HEK293 (cell line): Measurements from ENCODE around the gene NPIPA7.
"Not testable (repeated sequence)": the region's sequence is repeated elsewhere in the genome, so short reads cannot be mapped to it uniquely, and the experiment has no call there.

Source experiments
- CTCF ChIP-seq: fragments of 450-650 bp; formaldehyde crosslinking; IDR thresholded peaks from 2 replicates; pipeline ENCODE4 v1.5.1; 2016; ENCODE audit warnings: missing biosample characterization, missing genetic modification characterization
- KLF16 ChIP-seq: fragments of 450-650 bp; formaldehyde crosslinking; IDR thresholded peaks from 2 replicates; pipeline ENCODE4 v1.5.1; 2017; ENCODE audit warnings: missing biosample characterization, missing genetic modification characterization
- ZBTB11 ChIP-seq: fragments of 450-650 bp; formaldehyde crosslinking; conservative IDR thresholded peaks from 2 replicates; pipeline ENCODE4 v1.5.1; 2016; ENCODE audit warnings: low read depth, missing biosample characterization, missing genetic modification characterization
- ZNF274 ChIP-seq, 2 experiments: fragments of 200-500 bp in 1 of 2; fragments of 450-650 bp in 1 of 2; sonication (Bioruptor generic) in 1 of 2; formaldehyde crosslinking in 1 of 2; IDR thresholded peaks; 2 replicates each; pipeline versions ENCODE4 v1.5.1 to v1.6.1; 2014 to 2016; ENCODE audit warnings: borderline replicate concordance in 1 of 2, inconsistent platforms in 1 of 2, low read length in 1 of 2, missing biosample characterization in 1 of 2, missing genetic modification characterization in 1 of 2
- ZNF302 ChIP-seq: fragments of 450-650 bp; formaldehyde crosslinking; IDR thresholded peaks from 2 replicates; pipeline ENCODE4 v1.5.1; 2016; ENCODE audit warnings: missing biosample characterization, missing genetic modification characterization, low read depth
- ZNF398 ChIP-seq: fragments of 450-650 bp; formaldehyde crosslinking; IDR thresholded peaks from 2 replicates; pipeline ENCODE4 v1.5.1; 2017; ENCODE audit warnings: missing biosample characterization, missing genetic modification characterization
- ZNF623 ChIP-seq: fragments of 450-650 bp; formaldehyde crosslinking; IDR thresholded peaks from 2 replicates; pipeline ENCODE4 v1.5.1; 2016; ENCODE audit warnings: missing biosample characterization, missing genetic modification characterization
- ZNF776 ChIP-seq: fragments of 450-650 bp; formaldehyde crosslinking; IDR thresholded peaks from 2 replicates; pipeline ENCODE4 v1.5.0; 2017; ENCODE audit warnings: missing biosample characterization, missing genetic modification characterization, borderline replicate concordance
- ZNF785 ChIP-seq: fragments of 450-650 bp; formaldehyde crosslinking; IDR thresholded peaks from 2 replicates; pipeline ENCODE4 v1.5.1; 2016; ENCODE audit warnings: missing biosample characterization, missing genetic modification characterization

GRCh38 chr16:16364100-16364499, 14.8 kb upstream of the NPIPA7 start:
- not testable (repeated sequence) for TF ChIP-seq ZNF785 (tag by site-specific recombination); ZNF776 (tag by site-specific recombination); ZNF623 (tag by site-specific recombination); ZNF302 (tag by site-specific recombination); KLF16 (tag by site-specific recombination); ZNF274 (IDR thresholded peaks at IDR 0.05; ENCODE audit: low read length); ZNF274 (tag by site-specific recombination; IDR thresholded peaks at IDR 0.05; ENCODE audit: borderline replicate concordance); ZBTB11 (tag by site-specific recombination); CTCF (tag by site-specific recombination); ZNF398 (tag by site-specific recombination)
